Activated effector memory CD4-positive, alpha-beta T cell treated with Interleukin-2 at 50 U/mL for 16 hours (primary cell): ENCODE data around the gene FBXL17.
"Not testable (repeated sequence)": the region's sequence is repeated elsewhere in the genome, so short reads cannot be mapped to it uniquely, and the experiment has no call there.

Experiments
- DNase-seq: peaks from one replicate; pipeline ENCODE4 v3.0.0-alpha.2; 2020

FBXL17 gene

DNA sequence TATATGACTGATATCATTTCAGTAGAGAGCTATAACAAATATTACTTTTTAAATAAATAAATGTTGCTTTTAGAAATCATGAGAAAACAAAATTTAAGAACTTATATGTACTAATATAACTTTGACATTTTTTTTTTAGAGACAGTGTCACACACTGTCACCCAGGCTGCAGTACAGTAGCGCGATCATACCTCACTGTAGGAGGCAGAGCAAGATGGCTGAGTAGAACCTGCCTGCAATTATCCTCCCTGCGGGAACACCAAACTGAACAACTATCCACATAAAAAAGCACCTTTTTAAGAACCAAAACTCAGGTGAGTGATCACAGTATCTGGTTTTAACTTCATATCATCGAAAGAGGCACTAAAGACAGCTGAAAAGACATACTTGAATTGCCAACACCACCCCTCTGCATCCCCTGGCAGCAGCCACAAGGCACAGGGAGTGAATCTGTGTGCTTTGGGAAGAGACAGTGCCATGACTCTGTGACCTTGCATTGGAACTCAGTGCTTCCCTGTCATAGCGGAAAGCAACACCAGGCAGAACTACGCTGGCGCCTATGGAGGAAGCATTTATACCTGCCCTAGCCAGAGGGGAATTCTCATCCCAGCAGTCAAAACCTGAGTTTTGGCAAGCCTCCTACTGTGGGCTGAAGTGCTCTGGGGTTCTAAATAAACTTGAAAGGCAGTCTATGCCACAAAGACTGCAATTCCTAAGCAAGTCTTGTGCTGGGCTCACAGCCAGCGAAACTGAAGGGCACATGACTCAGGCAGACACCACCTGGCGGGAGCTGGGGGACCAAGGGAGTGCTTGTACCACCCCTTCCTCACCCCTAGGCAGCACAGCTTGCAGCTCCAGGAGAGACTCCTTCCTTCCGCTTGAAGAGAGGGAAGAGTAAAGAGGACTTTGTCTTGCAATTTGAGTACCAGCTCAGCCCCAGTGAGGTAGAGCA is 142.7 kb downstream of the FBXL17 start:
- DNase-seq, result no peak

DNA sequence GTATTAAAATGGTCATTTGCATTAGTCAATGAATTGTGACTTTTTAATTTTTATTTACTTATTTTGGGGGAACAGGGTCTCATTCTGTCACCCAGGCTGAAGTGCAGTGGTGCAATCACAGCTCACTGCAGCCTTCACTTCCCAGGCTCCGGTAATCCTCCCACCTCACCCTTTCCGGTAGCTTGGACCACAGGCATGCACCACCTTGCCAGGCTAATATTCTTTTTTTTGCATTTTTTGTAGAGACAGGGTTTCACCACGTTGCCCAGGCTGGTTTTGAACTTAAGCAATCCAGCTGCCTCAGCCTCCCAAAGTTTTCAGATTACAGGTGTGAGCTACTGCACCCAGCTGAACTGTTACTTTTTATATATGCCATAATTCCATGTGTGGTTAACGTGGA is 143.4 kb downstream of the FBXL17 start:
- DNase-seq, result no peak

DNA sequence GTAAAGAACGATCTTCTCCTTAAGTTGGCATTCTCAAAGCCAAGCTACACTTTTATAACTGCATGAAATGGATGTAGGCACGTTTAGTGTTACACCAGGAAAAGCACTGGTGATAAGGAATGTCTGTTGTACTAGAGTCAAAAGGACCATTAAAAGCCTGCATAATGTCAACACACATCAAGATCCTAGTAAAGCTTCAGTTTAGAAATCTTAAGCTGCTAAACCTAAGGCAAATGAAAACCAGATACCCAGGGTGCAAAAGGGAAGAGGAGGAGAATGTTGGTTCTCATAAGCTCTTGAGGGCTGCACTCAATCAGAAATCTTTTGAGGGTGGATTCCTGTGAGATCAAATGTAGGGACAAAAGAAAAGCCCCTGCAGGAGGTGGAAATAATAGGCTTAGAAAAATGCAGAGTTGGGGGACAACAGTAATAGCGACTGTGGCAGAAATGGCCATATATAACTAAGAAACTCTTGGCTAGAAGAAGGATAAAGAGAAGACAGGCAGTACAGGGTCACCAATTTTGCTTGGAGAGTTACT is 148.2 kb downstream of the FBXL17 start:
- no peak for DNase-seq

DNA sequence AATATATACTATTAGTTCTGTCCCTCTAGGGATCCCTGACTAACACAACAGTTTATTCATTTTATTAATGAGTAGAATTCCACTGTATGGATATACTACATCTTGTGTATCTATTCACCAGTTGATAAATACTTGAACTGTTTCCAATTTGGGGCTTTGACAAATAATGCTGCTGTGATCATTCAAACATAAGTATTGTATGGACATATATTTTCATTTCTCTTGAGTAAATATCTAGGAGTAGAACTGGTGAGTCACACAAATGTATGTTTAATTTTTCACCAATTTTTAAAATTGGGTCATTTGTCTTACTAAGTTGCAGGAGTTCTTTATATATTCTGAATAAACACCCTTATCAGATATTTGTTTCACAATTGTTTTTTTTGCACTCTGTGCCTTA is 149.1 kb downstream of the FBXL17 start:
- DNase-seq, result no peak

DNA sequence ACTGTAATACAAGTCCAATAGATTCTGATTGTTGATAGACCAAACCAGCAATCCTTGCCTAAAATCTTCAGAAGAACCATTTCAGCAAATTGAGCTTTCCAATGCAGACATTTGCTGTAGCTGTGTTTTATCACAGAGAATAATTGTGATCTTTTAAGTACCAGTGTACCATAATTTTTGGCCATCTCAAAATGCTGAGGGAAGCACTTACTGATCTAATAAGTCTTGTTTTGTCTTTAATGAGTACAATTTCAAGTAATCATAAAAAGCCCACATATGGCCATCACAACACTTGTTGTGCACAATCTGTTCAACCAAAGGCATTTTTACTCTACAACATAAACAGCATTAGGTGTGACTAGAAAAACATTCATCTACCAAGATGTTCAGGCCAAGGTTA is 159.9 kb downstream of the FBXL17 start:
- no peak for DNase-seq

DNA sequence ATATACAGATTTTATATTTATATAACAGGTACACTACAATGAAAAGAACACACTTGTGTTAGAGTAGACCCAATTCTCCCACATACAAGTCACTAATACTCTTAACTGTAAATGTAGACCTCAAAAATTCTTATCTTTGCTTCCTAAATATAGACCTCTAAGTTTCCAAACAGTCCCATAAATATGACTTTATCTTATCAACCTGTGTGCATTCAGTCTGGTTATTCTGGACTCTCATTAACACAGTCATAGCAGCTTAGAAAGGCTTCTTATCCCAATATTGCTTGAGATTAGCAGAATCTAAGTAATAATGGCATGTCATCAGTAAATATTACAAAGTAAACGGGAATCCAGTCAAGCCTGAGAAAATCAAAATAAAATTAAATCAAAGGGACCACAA is 161.1 kb downstream of the FBXL17 start:
- DNase-seq, result no peak

DNA sequence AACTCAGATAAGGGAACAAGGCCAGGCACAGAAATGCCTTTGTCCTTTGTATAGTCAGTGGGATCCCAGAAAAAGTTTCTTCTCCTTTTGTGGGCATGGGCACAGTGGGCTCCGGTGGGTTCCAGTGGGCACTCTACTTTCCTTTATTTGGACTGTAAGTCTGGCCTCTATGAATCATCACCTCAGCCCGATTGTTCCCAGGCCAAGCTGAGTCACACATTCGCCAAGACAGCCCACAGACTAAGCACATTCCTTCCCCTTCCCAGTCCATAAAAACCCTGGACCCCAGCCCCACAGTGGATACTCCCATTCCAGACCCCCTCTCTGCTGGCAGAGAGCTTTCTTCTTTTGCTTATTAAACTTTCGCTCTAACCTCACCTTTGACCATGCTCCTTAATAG is 165.0 kb downstream of the FBXL17 start:
- DNase-seq, result no peak

DNA sequence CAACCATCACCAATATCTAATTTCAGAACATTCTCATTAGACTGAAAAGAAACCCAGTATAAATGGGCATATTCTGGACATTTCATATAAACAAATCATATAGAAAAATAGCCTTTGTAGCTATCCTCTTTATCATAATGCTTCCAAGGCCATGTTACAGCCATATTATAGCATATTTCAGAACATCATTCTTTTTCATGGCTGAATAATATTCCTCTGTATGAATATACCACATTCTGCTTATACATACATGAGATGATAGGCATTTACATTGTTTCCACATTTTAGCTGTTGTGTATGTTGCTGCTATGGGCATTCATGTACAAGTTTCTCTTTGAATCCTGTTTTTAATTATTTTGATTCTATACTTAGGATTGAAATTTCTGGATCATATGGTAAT is 167.0 kb downstream of the FBXL17 start:
- no peak for DNase-seq

DNA sequence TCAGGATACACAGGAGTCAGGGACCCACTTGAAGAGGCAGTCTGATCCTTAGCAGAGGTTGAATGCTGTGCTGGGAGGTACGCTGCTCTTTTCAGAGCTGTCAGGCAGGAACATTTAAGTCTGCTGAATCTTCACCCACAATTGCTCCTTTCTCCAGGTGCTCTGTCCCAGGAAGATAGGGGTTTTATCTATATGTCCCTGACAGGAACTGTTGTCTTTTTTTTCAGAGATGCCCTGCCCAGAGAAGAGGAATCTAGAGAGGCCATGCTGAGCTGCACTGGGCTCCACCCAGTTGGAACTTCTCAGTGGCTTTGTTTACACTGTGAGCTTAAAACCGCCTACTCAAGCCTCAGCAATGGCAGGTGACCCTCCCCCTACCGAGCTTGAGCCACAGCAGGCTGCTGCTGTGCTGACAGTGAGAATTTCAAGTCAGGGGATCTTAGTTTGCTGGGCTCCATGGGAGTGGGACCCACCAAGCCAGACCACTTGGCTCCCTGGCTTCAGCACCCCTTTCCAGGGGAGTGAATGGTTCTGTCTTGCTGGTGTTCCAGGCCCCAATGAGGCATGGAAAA is 169.0 kb downstream of the FBXL17 start:
- DNase-seq, result no peak

DNA sequence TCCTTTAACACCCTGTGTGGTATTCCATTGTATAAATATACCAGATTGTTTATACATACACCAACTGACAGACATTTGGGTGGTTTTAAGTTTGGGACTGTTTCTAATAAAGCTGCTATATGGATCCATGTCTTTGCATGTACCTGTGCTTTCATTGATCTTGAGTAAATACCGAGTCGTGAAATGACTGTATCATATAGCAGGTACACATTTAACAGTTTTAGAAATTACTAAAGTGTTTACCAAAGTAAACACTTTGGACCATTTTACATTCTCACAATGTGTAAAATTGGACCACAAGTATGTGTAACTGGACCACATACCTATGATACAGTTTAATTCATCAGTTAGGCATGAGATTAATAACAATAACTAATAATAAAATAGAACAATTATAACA is 175.2 kb downstream of the FBXL17 start:
- no peak for DNase-seq

DNA sequence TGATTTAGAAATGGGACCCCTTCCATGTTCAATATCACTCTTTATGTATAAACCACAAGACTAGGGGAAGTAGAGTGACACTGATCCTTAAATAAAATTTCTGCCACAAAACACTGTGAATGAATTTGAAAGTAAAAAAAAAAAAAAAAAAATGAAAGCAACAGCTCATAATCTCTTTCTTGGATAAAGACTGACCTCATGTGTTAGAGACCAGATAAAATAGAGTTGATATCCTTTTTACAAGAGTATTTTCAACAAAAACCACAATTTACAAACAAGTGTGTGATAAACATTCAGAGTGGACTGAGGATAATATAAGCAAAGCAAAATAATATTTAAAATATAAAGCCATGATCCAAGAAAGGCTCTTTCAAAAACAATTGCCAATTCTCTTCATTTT is 180.2 kb downstream of the FBXL17 start:
- no peak for DNase-seq

DNA sequence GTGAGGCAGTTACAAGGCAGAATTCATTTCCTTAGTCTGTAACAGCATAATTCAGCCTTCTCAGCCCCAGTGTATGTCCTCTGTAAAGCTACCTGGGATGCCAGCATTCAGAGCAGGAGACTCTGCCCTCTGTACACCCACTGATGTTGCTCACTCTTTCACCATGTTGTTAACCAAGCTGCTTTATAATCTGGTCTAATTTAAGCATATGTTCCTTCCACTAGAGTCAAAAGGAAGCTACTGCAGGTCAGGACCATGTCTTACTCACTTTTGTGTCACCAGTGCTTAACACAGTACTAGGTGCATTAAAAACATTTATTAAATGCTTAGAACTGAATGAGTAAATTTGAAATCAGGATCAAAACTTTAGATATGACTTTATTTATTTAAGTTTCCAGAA is 185.6 kb downstream of the FBXL17 start:
- DNase-seq, result no peak

DNA sequence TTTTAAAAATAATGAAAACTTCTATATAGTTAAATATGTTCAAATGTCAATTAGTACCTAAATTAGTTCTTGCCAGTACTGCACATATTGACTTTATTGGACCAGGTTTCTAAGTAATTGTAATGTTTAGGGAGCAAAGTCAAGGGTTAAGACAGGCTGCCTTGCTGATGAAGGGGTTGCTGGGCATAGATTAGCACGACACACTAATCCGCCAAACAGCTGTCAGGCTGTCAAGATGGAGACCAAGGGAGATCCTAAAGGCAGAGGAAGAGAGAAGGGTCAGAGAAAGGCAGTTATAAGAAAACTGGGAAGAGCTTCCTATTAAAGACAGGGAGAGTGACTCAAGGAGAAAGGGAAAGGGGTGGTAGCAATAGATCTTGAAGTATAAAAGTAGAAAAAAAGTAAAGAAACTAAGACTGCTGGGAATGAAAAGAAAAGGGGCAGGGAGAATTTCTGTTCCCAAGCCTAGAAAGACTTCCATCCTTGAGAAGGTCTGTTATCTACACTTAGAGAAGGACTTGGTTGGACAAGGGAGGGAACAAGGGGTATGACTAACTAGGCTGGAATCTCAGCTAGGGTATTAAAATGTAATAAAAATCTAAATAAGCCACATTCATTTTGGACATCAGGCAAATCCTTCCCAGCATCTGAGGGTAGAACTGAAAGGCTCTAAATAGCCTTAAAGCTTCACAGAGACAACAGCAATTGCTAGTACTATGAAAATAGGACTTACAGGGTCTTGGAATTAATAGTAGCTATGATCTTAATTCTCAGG is 188.7 kb downstream of the FBXL17 start:
- no peak for DNase-seq

DNA sequence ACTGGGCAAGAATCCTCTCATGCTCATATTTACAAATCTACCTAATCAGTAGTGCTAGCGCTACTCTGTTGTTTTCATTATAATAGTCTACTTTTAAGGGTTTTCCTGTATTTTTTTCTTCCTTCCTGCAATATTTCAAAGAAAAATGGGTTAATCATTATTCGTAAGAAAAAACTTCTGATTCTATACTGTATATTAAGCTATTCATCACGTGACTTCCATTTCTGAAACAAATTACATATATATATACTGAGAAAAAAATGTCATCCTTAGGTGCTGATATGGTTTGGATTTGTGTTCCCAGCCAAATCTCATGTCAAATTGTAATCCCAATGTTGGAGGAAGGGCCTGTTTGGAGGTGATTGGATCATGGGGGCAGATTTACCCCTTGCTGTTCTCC is 197.0 kb downstream of the FBXL17 start:
- no peak for DNase-seq

DNA sequence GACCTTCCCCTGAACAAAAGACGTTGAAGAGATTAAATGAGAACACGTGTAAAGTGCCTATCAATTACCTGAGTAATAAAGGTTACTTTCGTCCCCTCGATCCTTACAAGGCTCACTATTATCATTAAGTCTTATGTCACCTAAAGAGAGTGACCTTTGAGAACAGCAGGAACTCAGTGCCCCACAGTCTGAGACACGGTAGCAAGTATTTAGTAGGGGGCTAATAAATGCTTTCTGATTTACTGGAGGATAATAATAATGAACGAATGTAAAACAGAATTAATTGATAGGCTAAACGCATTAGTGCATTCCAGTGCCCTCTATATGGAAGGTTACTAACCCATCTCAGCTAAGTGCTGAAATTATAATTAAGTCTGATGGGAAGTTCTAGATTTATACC is 199.9 kb downstream of the FBXL17 start:
- DNase-seq, result no peak

DNA sequence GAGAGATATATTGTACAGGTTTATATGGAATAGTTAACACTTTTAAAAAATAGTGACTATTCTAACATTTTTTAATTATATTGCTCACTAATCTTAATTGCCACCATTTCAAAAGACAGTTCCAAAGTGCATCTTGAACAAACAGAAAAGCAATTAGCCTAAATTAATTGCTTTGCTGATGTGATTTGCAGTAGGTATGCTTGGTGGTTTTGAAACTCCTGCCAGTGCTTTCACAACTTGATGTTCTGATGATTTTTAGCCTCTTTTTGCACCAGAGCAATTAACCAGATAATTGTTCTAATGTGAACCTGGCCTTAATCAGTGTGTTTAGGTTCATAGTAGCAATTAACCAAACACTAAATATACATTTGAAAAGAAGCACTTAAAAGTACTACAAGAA is 207.6 kb downstream of the FBXL17 start:
- no peak for DNase-seq

DNA sequence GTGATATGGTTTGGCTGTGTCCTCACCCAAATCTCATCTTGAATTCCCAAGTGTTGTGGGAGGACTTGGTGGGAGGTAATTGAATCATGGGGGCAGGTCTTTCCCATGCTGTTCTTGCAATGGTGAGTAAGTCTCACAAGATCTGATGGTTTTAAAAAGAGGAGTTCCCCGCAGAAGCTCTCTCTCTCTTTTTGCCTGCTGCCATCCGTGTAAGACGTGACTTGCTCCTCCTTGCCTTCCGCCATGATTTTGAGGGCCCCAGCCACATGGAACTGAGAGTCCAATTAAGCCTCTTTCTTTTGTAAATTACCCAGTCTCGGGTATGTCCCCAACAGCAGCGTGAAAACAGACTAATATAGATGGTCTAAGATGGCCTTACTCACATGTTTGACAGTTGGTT is 210.1 kb downstream of the FBXL17 start:
- DNase-seq, result no peak

DNA sequence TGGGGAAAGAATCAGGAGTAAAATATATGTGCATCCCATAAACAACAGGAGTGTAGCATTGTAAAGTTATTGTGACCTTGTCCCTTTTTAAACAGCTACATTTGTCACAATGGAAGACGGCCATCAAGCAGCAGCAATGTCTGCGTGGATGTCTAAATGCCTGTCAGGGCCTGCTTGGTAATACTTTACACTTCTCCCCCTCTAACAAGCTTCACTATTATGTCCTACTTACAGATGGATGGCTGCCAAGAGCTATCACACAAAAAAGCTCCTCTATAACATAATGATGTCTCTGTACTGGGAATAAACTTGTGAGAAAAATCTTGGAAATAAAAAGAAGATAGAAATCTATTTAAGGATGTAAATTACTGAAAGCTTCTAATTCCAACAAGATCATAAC is 213.0 kb downstream of the FBXL17 start:
- DNase-seq, result no peak

DNA sequence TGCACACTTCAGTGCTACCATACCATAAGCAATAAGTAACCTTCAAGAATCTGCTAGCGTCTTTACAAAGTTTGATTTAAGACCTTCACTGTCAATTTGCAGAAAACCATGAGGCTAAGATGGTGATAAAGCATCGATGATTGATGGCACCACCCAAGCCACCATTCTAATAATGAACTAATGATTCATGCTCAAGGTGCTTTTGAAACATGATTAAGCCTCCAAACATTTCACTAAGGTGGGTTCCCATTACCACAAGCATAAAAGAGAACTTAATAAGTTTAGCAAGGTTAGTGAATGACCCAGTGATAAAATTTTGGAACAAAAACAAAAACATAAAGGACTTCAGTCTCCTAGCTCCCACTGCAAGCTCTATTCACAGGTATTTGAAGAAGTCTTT is 214.7 kb downstream of the FBXL17 start:
- no peak for DNase-seq

DNA sequence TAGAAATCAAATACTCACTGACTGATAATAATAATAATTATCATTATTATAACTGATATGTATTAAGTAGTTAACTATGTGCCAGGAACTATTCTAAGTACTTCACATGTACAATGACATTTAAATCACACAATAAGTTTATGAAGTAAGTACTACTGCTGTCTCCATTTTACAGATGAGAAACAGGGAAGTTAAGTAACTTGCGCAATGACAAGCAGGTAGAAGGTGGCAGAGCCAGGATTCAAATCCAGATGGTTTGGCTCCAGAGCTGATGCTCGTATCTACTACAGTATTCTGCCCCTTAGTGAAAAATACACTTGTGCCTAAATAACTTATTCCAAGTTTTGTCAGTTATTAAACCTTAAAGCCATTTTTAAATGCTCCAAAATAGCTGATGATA is 217.3 kb downstream of the FBXL17 start:
- no peak for DNase-seq

DNA sequence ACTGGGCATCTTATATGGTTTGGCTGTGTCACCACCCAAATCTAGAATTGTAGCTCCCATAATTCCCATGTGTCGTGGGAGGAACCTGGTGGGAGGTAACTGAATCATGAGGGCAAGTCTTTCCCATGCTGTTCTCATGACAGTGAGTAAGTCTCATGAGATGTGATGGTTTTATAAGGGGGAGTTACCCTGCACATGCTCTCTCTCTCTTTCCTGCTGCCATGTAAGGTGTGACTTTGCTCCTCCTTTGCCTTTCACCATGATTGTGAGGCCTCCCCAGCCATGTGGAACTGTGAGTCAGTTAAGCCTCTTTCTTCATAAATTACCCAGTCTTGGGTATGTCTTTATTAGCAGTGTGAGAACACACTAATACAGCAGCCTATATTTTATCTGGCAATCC is 229.0 kb downstream of the FBXL17 start:
- DNase-seq, result not testable (repeated sequence)

DNA sequence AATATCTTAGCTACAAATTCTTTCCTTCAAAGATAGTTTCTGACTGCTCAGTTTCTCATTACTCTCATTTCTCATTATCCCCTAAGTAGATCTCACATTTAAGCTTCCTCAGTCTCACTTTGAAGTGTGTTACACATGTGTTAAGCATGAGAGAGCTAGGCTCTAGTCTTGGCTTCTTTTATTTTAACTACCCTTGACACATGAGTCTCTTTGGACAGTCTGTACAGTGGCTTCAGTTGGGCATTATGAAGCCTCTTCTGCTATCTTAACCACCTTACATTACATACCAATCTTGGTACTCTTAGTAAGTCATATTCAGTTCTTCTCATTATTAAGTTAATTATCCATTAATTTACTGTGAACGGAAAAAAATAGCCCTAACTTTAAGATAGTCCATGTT is 232.5 kb downstream of the FBXL17 start:
- DNase-seq, result no peak

DNA sequence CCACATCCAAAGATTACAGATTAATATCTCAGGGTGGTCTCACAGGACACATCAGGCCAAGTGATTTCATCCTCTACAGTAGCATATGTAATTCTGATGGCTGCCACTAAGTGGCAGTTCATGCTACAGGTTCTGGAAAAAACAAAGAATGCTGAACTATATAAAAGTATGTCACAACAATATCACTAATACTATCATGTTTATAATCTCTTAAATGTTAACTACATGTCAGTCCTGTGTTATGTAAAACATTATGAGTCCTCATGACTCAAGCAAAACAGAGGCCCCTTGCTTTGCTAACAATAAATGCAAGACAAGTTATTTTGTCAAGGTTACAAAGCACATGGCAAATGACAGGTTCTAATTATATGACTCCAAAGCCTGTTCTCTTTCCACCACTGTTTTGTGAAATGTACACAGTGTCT is 233.2 kb downstream of the FBXL17 start:
- DNase-seq, result no peak

DNA sequence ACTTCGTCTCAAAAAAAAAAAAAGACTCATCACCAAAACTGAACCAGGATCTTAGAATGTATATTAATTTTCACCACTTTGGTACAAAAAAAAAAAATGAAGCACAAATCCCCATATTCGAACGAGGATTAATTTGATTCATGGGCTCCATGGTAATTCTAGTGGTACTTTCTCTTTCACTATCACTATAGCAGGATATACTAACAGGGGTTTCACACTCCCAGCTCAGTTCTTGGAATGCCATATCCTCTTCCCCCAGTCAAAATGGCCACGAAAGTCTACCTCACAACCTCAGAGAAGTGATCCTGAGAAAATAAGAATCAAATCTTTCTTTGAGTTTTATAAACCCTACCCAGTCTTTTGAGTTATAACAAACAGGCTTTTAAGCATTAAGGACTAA is 235.7 kb downstream of the FBXL17 start:
- no peak for DNase-seq
